Smooth muscle cell of the pulmonary artery (primary cell): ENCODE measurements around the gene SAXO1. TPM values are rescaled to one million over a fixed set of nuclear protein-coding genes. Genes with fewer than 3 reads are reported as not detected.

ENCODE experiments used
- total RNA-seq: library from RNA; depleted of rRNA; stranded (reverse); fragments of >200 nt; gene quantifications from 2 replicates; pipeline ENCODE4 v1.2.3, GENCODE V29; 2014

SAXO1 gene, protein sequence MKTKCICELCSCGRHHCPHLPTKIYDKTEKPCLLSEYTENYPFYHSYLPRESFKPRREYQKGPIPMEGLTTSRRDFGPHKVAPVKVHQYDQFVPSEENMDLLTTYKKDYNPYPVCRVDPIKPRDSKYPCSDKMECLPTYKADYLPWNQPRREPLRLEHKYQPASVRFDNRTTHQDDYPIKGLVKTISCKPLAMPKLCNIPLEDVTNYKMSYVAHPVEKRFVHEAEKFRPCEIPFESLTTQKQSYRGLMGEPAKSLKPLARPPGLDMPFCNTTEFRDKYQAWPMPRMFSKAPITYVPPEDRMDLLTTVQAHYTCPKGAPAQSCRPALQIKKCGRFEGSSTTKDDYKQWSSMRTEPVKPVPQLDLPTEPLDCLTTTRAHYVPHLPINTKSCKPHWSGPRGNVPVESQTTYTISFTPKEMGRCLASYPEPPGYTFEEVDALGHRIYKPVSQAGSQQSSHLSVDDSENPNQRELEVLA
- under 0.01 TPM in 1 of 2 replicates, not detected in the other for total RNA-seq

DNA sequence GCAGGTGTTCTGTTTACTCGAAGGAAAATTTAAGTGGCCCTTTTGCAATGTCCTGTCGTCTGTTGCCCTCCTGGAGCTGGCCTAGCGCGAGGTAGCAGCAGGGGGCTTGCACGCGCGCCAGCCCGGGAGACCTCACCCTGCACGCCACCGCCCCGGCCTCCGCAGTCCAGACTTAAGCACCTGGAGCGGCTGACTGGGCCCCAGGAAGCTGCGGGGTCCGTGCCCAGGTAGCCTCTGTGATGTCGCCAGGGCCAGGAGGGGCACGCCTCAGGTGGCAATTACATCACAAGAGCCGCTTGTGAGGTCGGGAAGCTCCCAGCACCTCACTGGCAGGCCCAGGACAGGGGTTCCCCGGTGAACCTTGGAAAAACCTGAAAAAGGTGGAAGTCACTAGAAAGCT, at the start of gene SAXO1:
Gene SAXO1, minus strand, starts transcription at position 195 of the 400 bp plus-strand sequence. CDS start 301 bp downstream, outside the sequence.

DNA sequence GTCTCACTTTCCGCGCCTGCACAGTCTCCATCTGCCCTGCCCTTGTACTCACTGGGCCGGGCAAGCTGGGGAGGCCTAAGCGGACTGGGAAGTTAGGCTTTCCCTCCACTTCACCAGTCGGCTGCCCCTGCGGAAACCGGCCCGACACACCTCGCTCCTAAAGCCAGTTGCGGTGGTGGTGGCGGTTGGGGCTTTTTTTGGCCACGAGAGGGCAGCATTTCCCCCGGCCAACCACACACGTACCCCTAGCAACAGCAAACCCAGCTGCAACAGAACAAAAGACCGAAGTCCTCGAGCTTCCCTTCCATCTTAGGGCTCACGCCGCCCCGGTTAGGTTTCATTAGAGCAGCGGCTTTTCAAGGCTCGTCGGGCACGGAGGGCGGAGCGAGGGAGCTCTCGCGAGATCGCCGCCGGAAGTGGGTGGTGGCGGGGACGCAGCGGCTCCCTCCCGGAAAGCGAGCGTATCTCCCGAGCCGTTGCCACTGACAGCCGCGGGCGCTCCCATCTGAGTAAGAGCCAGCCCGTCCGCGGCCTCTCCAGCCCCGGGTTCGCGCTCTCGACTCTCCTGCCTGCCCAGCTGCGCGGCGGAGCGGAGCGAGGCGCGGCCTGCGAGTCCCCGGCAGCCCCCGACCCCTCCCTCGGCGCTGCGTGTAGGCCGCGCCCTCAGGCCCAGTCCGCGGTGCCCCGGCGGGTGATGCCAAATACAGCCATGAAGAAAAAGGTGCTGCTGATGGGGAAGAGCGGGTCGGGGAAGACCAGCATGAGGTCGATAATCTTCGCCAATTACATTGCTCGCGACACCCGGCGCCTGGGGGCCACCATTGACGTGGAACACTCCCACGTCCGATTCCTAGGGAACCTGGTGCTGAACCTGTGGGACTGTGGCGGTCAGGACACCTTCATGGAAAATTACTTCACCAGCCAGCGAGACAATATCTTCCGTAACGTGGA, 16.2 kb upstream of the SAXO1 start, which contains the start of gene RRAGA:
Gene RRAGA, plus strand, starts transcription at position 462 of the 951 bp plus-strand sequence. Its CDS starts 233 bp downstream, at position 695.

Other genes with a start within 250 kb of the SAXO1 start
- 56.3 and 82.4 TPM in 2 replicates for gene RRAGA, start 16.2 kb upstream of the SAXO1 start, total RNA-seq
- 10.3 and 10.9 TPM in 2 replicates for gene HAUS6, start 69.7 kb upstream of the SAXO1 start, total RNA-seq
- 105 and 288 TPM in 2 replicates for gene PLIN2, start 94.3 kb upstream of the SAXO1 start, total RNA-seq
- gene DENND4C, start 197.5 kb upstream of the SAXO1 start, total RNA-seq: 44.4 and 64.9 TPM in 2 replicates